Activated CD8-positive, alpha-beta memory T cell treated with anti-CD3 and anti-CD28 coated beads, Interleukin-2, amount 50 U/mL, for 24 hours (primary cell): ENCODE measurements around the gene PDCD1.
"Not testable (repeated sequence)": the region's sequence is repeated elsewhere in the genome, so short reads cannot be mapped to it uniquely, and the experiment has no call there.

Experiments
- DNase-seq: peaks from one replicate; pipeline ENCODE4 v3.0.0-alpha.2; 2020; ENCODE audit errors: extremely low read depth

PDCD1 gene

GRCh38 chr2:241834527-241835210, 24.0 kb downstream of the PDCD1 start:
- DNase-seq, result no peak

GRCh38 chr2:241833756-241834526, 24.8 kb downstream of the PDCD1 start:
- not testable (repeated sequence) for DNase-seq

GRCh38 chr2:241833101-241833663, 25.5 kb downstream of the PDCD1 start:
- DNase-seq, result no peak

GRCh38 chr2:241827394-241827793, 31.3 kb downstream of the PDCD1 start:
- no peak for DNase-seq

- not testable (repeated sequence) for DNase-seq
Observed at GRCh38 chr2:241823531-241824437, 34.9 kb downstream of the PDCD1 start.

GRCh38 chr2:241822264-241822623, 36.5 kb downstream of the PDCD1 start:
- no peak for DNase-seq

- DNase-seq, result no peak
Observed at GRCh38 chr2:241821460-241822263, 37.0 kb downstream of the PDCD1 start.

GRCh38 chr2:241820625-241821384, 37.9 kb downstream of the PDCD1 start:
- no peak for DNase-seq

- not testable (repeated sequence) for DNase-seq
Observed at GRCh38 chr2:241819947-241820624, 38.6 kb downstream of the PDCD1 start.

- no peak for DNase-seq
Observed at GRCh38 chr2:241818943-241819270, 39.8 kb downstream of the PDCD1 start.

GRCh38 chr2:241818229-241818942, 40.3 kb downstream of the PDCD1 start:
- DNase-seq, result no peak

- DNase-seq, result not testable (repeated sequence)
Observed at GRCh38 chr2:241817821-241818215, 40.9 kb downstream of the PDCD1 start.

- DNase-seq, result no peak
Observed at GRCh38 chr2:241817126-241817820, 41.4 kb downstream of the PDCD1 start.

GRCh38 chr2:241816431-241817121, 42.1 kb downstream of the PDCD1 start:
- DNase-seq, result no peak

- no peak for DNase-seq
Observed at GRCh38 chr2:241815477-241816430, 42.9 kb downstream of the PDCD1 start.

GRCh38 chr2:241814643-241815476, 43.8 kb downstream of the PDCD1 start:
- no peak for DNase-seq
